Vagina (tissue), 2 donors: ENCODE results near the gene EPSTI1.

Source experiments
- CTCF ChIP-seq, 3 experiments: fragments of 450-650 bp in 2 of 3; fragments of 200-600 bp in 1 of 3; sonication (generic) in 1 of 3; IDR thresholded peaks; one replicate each; pipeline ENCODE4 v1.5.1; 2017 to 2019; ENCODE audit warnings: antibody characterized with exemption in 3 of 3, mild to moderate bottlenecking in 2 of 3, moderate library complexity in 2 of 3
- POLR2AphosphoS5 ChIP-seq, 2 donors: sonication (generic); formaldehyde crosslinking; IDR thresholded peaks; one replicate each; pipeline ENCODE4 v1.9.0; 2017; ENCODE audit warnings: antibody characterized with exemption in 2 of 2, mild to moderate bottlenecking in 2 of 2, low read depth in 1 of 2; ENCODE audit not compliant: insufficient read depth in 1 of 2

GRCh38 chr13:43005460-43006236, 13.6 kb upstream of the EPSTI1 start:
- no peak for TF ChIP-seq CTCF (IDR thresholded peaks at IDR 0.05)
- TF ChIP-seq POLR2AphosphoS5 (IDR thresholded peaks at IDR 0.05; ENCODE audit: insufficient read depth in 1 of 2, low read depth in 1 of 2) = no peak
